ENCODE measurements around the gene TMEM255A. TPM values are rescaled to one million over a fixed set of nuclear protein-coding genes. Genes with fewer than 3 reads are reported as not detected.

Gene TMEM255A
- total RNA-seq, 1 donor from 2014 or later = 4.6 TPM

DNA sequence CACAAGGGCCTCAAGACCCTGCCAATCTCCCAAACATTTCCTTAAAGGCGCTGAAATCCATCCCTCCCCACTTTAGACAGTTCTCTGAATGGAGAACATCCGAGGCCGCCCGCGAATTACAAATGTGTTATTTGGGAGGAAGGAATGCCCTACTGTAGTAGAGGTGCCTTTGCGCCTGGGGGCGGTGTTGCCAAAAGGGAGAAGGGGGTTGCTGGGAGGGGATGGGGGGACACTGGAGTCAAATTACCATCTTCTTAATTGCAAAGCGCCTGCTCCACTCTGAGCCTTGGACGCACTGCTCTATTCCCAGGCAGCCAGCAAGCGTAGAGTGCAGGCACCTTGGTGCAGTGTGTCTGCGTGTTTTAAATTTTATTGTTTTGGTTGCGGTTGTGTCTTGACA lies 2.7 kb downstream of the TMEM255A start:
- FAIRE-seq = no peak
- Mint-ChIP-seq H3K27me3 (ENCODE audit: low read depth, unreplicated experiment) (peaks cover 12% of the 10 kb centered on the region), H3K4me3 (ENCODE audit: unreplicated experiment) (no peak overlapping the region), H3K27ac (ENCODE audit: unreplicated experiment) (no peak overlapping the region), H3K9me3 (ENCODE audit: unreplicated experiment) (no peaks in the 10 kb centered on the region), H3K4me1 (ENCODE audit: low read depth, unreplicated experiment) (peaks cover 8% of the 10 kb centered on the region), H3K36me3 (ENCODE audit: low read depth, unreplicated experiment) (no peaks in the 10 kb centered on the region)
- Histone ChIP-seq H3K4me2 (ENCODE audit: low read length) (peak overlapping the region; percentile 82), H2AFZ (ENCODE audit: low read depth, low read length) (no peak overlapping the region), H3K36me3 (ENCODE audit: insufficient read depth, low read length) (no peaks in the 10 kb centered on the region), H3K27ac (ENCODE audit: low read depth, low read length) (no peak overlapping the region), H3K9ac (ENCODE audit: low read length) (no peak overlapping the region), H3K9me3 (ENCODE audit: insufficient read depth, low read depth, low read length) (no peaks in the 10 kb centered on the region), H3K27me3 (ENCODE audit: insufficient read depth, low read length) (peaks cover 11% of the 10 kb centered on the region), H3K4me3 (ENCODE audit: insufficient read depth, low read depth, low read length) (no peak overlapping the region), H4K20me1 (ENCODE audit: insufficient read depth, low read length) (no peaks in the 10 kb centered on the region), H3K4me1 (ENCODE audit: insufficient read depth, low read length) (no peaks in the 10 kb centered on the region), H3K79me2 (ENCODE audit: insufficient read depth, low read length) (no peaks in the 10 kb centered on the region)
- DNase-seq (ENCODE audit: low read depth) = no peak
- TF ChIP-seq EZH2 (IDR thresholded peaks at IDR 0.05; ENCODE audit: insufficient read depth, low read length) (no peak), CTCF (IDR thresholded peaks at IDR 0.05; ENCODE audit: insufficient read depth, low read depth, low read length) (no peak)

DNA sequence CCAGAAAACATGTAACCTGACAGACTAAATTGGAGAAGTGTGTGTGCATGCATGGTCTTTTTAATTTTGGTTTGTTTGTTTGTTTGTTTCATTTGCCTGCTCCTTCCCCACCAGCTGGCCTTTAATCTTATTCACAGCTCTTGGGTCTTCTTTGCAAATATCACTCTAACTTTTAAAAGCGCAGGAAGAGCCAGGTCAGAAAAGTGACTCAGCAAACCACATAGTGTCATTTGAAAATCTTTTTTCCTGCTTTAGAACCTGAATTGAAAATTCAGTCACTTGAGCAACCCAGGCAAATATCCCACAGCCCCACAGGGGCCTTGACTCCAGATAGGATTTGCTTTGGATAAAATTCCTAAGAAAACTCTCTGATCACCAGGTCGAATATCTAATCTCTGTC lies 4.6 kb downstream of the TMEM255A start:
- no peaks in the 10 kb centered on the region for H3K4me1 ChIP-seq (ENCODE audit: insufficient read depth, low read length)
- DNase-seq (ENCODE audit: low read depth) = no peak

More for the DNA sequence above, 4.6 kb downstream of the TMEM255A start:
- Mint-ChIP-seq H3K9me3 (ENCODE audit: unreplicated experiment) (no peaks in the 10 kb centered on the region), H3K4me1 (ENCODE audit: low read depth, unreplicated experiment) (peaks cover 16% of the 10 kb centered on the region), H3K27me3 (ENCODE audit: low read depth, unreplicated experiment) (peaks cover 5% of the 10 kb centered on the region), H3K4me3 (ENCODE audit: unreplicated experiment) (no peak overlapping the region), H3K36me3 (ENCODE audit: low read depth, unreplicated experiment) (no peaks in the 10 kb centered on the region), H3K27ac (ENCODE audit: unreplicated experiment) (no peak overlapping the region)
- Histone ChIP-seq H3K27me3 (ENCODE audit: insufficient read depth, low read length) (peaks cover 8% of the 10 kb centered on the region), H3K4me2 (ENCODE audit: low read length) (no peak overlapping the region), H2AFZ (ENCODE audit: low read depth, low read length) (no peak overlapping the region), H4K20me1 (ENCODE audit: insufficient read depth, low read length) (no peaks in the 10 kb centered on the region), H3K9me3 (ENCODE audit: insufficient read depth, low read depth, low read length) (no peaks in the 10 kb centered on the region), H3K79me2 (ENCODE audit: insufficient read depth, low read length) (no peaks in the 10 kb centered on the region), H3K4me3 (ENCODE audit: insufficient read depth, low read depth, low read length) (no peak overlapping the region), H3K9ac (ENCODE audit: low read length) (no peak overlapping the region), H3K36me3 (ENCODE audit: insufficient read depth, low read length) (no peaks in the 10 kb centered on the region), H3K27ac (ENCODE audit: low read depth, low read length) (no peak overlapping the region)
- peak; percentile 83 for FAIRE-seq
- TF ChIP-seq EZH2 (IDR thresholded peaks at IDR 0.05; ENCODE audit: insufficient read depth, low read length) = no peak
- no peak for TF ChIP-seq CTCF (IDR thresholded peaks at IDR 0.05; ENCODE audit: insufficient read depth, low read depth, low read length)
